Esophagus squamous epithelium (tissue), 5 donors: ENCODE data around the gene FEZF2. TPM values are rescaled to one million over a fixed set of nuclear protein-coding genes. Genes with fewer than 3 reads are reported as not detected.
A peak's percentile ranks its signal among the peaks of the same experiment; 100 is the strongest.

Experiments
- DNase-seq: peaks from one replicate; lab custom pipeline; 2025; lab: John Stamatoyannopoulos, UW
- H3K27ac ChIP-seq, 4 donors: fragments of 200-600 bp; sonication (generic); one replicate each; pipeline ENCODE4 v1.5.1; 2016 to 2019; ENCODE audit warnings: mild to moderate bottlenecking in 1 of 4
- H3K27me3 ChIP-seq, 4 donors: fragments of 200-600 bp; sonication (generic); 1 replicate in 3 of 4; 2 replicates in 1 of 4; pipeline versions ENCODE4 v1.5.1 to v1.6.0; 2017 to 2021; ENCODE audit warnings: antibody characterized with exemption in 1 of 4
- H3K36me3 ChIP-seq, 3 donors: fragments of 200-600 bp; sonication (generic); one replicate each; pipeline ENCODE4 v1.5.1; 2016 to 2019
- H3K4me1 ChIP-seq, 3 donors: fragments of 200-600 bp; sonication (generic); one replicate each; pipeline ENCODE4 v1.5.1; 2017 to 2019
- H3K4me3 ChIP-seq, 4 donors: fragments of 200-600 bp; sonication (generic); 1 replicate in 3 of 4; 2 replicates in 1 of 4; pipeline ENCODE4 v1.5.1; 2016 to 2019; ENCODE audit warnings: mild to moderate bottlenecking in 2 of 4, moderate library complexity in 1 of 4
- H3K9me3 ChIP-seq, 3 donors: fragments of 200-600 bp; sonication (generic); one replicate each; pipeline ENCODE4 v1.5.1; 2016 to 2019
- CTCF ChIP-seq, 6 experiments: fragments of 450-650 bp in 4 of 6; fragments of 200-600 bp in 2 of 6; sonication (generic) in 2 of 6; IDR thresholded peaks; one replicate each; pipeline ENCODE4 v1.5.1; 2016 to 2019; ENCODE audit warnings: antibody characterized with exemption in 6 of 6, mild to moderate bottlenecking in 4 of 6, moderate library complexity in 4 of 6
- POLR2A ChIP-seq, 4 donors: fragments of 450-650 bp; IDR thresholded peaks; one replicate each; pipeline ENCODE4 v1.6.1; 2017; ENCODE audit warnings: antibody characterized with exemption in 4 of 4, mild to moderate bottlenecking in 4 of 4, moderate library complexity in 3 of 4
- WGBS, 2 donors: methylation state at CpG; one replicate each; pipeline ENCODE4 v1.1.5; 2018; 5-methylcytosine and 5-hydroxymethylcytosine counted together
- intact Hi-C: fragments of 100-400 bp; cut with DNase I; formaldehyde crosslinking; loops from one replicate; pipeline ENCODE4 v1.15.0; 2022
- total RNA-seq, 4 donors: library from RNA; depleted of rRNA; stranded (reverse); fragments of >200 nt; gene quantifications; one replicate each; pipeline ENCODE4 v1.1.0, GENCODE V29; 2016
- donor health status: DM: yes; HTN: yes; CAD: no.

The FEZF2 gene
- total RNA-seq, 4 donors from 2014 or later, result not detected

DNA sequence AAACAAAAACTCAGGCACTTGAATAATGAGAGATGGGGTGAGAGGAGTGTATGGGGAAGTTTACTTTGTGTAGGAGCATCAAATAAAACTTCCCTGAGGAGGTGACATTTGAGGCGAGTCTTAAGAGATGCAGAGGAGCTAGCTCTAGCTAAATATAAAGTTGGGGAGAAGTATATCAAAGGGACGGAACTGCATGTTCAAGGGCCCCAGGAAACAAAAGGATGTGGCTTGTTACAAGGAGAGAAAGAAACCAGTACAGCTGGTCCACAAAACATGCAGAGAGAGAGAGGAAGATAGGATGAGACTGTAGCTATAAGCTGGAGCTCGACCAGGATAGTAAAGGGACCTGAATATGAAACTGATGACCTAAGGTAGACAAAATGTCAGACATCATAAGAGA, 17.6 kb downstream of the FEZF2 start:
- H3K9me3 ChIP-seq, result no peaks in the 10 kb centered on the region
- H3K4me3 ChIP-seq, result no peak overlapping the region
- WGBS, 2 donors, result 53 to 63% methylated on average over 3 of the region's 3 CpGs
- no peaks in the 10 kb centered on the region for H3K4me1 ChIP-seq
- peaks cover 0 to 65% (median 0%) of the 10 kb centered on the region in 4 donors for H3K27me3 ChIP-seq
- intact Hi-C loops, result no loop called here
- no peaks in the 10 kb centered on the region for H3K36me3 ChIP-seq
- no peak overlapping the region for H3K27ac ChIP-seq
- no peak for TF ChIP-seq CTCF (IDR thresholded peaks at IDR 0.05)
- no peak for TF ChIP-seq POLR2A (IDR thresholded peaks at IDR 0.05)
- DNase-seq, result no peak

DNA sequence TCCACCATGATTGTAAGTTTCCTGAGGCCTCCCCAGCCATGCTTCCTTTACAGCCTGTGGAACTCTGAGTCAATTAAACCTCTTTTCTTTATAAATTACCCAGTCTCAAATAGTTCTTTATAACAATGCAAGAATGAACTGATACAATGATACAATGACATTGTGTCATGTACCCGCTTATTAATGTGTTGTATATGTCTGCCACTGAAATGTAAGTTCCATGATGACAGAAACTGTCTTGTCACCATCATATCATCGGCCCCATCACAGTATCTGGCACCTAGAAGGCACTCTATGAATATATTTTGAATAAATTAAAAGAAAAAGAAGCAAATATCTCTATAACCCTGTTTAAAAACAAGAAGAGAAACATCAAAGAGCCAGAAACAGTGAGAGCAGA, 29.6 kb downstream of the FEZF2 start:
- 71 to 73% methylated on average over 2 of the region's 2 CpGs for WGBS, 2 donors
- no peaks in the 10 kb centered on the region for H3K4me1 ChIP-seq
- no peak overlapping the region for H3K27ac ChIP-seq
- H3K4me3 ChIP-seq, result no peak overlapping the region
- TF ChIP-seq POLR2A (IDR thresholded peaks at IDR 0.05) (no peak), CTCF (IDR thresholded peaks at IDR 0.05) (no peak)
- no peaks in the 10 kb centered on the region for H3K36me3 ChIP-seq
- DNase-seq, result no peak
- no peaks in the 10 kb centered on the region for H3K9me3 ChIP-seq
- H3K27me3 ChIP-seq, result no peaks in the 10 kb centered on the region
- intact Hi-C loops, result no loop called here

DNA sequence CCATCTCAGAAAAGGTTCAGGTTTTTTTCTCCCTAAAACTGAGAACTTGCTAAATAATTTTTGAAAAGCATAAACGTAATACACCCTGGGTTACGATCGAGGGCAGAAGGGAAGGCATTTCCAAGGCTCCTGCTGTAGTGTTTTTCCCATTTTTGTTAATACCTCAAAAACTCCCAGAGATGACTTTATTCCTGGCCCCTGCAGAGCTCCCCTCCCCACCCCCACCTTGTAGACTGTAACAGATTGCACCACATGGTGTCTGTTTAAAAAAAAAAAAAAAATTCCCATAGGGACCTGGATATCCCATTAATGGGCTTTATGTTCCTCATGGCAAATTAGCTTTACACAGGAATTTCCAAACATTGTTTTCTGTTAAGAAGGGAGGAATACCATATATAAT, 38.2 kb downstream of the FEZF2 start:
- intact Hi-C loops, result no loop called here
- WGBS, 2 donors, result 97 to 100% methylated on average over 3 of the region's 3 CpGs
- H3K36me3 ChIP-seq, result peaks cover 0 to 8% (median 0%) of the 10 kb centered on the region in 3 donors
- no peaks in the 10 kb centered on the region for H3K9me3 ChIP-seq
- no peak overlapping the region for H3K4me3 ChIP-seq
- no peaks in the 10 kb centered on the region for H3K27me3 ChIP-seq
- no peak overlapping the region for H3K27ac ChIP-seq
- TF ChIP-seq CTCF (IDR thresholded peaks at IDR 0.05) (no peak), POLR2A (IDR thresholded peaks at IDR 0.05) (no peak)
- H3K4me1 ChIP-seq, result no peaks in the 10 kb centered on the region
- no peak for DNase-seq

GRCh38 chr3:62332835-62333244, 40.5 kb downstream of the FEZF2 start:
- H3K4me3 ChIP-seq, result no peak overlapping the region
- H3K27ac ChIP-seq, result no peak overlapping the region
- no peak for DNase-seq
- WGBS, 2 donors, result 52 to 54% methylated on average over 2 of the region's 2 CpGs
- H3K9me3 ChIP-seq, result no peaks in the 10 kb centered on the region
- TF ChIP-seq CTCF (IDR thresholded peaks at IDR 0.05), result peak; percentile 14 to 48 (median 40)
- no peak for TF ChIP-seq POLR2A (IDR thresholded peaks at IDR 0.05)
- no peaks in the 10 kb centered on the region for H3K27me3 ChIP-seq
- H3K36me3 ChIP-seq, result peaks cover 0 to 8% (median 0%) of the 10 kb centered on the region in 3 donors
- intact Hi-C loops, result loop anchor here (5.0 kb wide), 1 partner anchor 224 kb away; no protein-coding TSS in a partner anchor
- H3K4me1 ChIP-seq, result no peaks in the 10 kb centered on the region

DNA sequence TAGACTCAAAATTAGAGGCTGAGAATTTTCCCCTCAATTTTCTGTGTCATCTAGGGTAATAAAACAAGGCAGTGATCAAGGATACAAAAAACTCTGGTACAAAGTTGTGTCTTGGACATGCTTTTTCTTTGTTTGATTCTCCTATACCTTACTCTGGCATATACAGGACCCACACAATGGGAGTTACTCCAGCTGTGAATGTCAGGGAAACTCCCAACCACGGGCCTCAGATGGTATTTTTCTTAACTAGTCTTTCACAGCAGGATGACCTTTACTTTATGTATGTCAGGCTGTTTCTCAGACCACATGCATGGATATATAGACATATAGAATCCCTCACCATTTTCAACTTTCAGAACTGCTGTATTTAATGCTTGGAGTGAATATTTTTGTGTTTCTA, 41.3 kb downstream of the FEZF2 start:
- 54 to 64% methylated on average over 1 of the region's 1 CpG for WGBS, 2 donors
- Histone ChIP-seq H3K9me3 (no peaks in the 10 kb centered on the region), H3K27me3 (no peaks in the 10 kb centered on the region), H3K36me3 (peaks cover 0 to 8% (median 0%) of the 10 kb centered on the region in 3 donors), H3K4me3 (no peak overlapping the region), H3K4me1 (no peaks in the 10 kb centered on the region), H3K27ac (no peak overlapping the region)
- DNase-seq, result no peak
- intact Hi-C loops, result loop anchor here (5.0 kb wide), 1 partner anchor 225 kb away; no protein-coding TSS in a partner anchor
- TF ChIP-seq POLR2A (IDR thresholded peaks at IDR 0.05), result no peak

DNA sequence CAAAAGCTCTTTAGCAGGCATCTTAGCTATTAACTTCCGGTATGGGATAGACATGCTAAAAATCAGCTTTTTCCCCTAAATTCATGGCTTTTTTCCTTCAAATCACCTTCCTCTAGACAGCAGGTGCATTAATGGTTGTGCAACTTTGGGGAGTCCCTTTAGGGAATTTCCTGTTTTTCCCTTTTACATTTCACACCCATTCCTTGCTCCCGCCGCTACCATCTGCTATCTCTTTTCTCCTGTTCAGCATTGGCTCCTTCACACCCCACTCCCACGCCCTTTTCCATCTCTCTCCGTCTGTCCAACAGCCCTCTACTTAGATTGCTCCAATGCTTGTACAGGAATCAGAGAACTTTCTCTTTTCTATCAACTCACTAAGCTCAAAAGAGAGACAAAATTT, 43.4 kb downstream of the FEZF2 start:
- H3K4me1 ChIP-seq, result no peaks in the 10 kb centered on the region
- DNase-seq, result no peak
- TF ChIP-seq POLR2A (IDR thresholded peaks at IDR 0.05), result no peak
- TF ChIP-seq CTCF (IDR thresholded peaks at IDR 0.05), result no peak
- no peaks in the 10 kb centered on the region for H3K9me3 ChIP-seq
- H3K36me3 ChIP-seq, result peaks cover 0 to 16% (median 0%) of the 10 kb centered on the region in 3 donors
- H3K4me3 ChIP-seq, result no peak overlapping the region
- H3K27me3 ChIP-seq, result no peaks in the 10 kb centered on the region
- WGBS, 2 donors, result 64 to 85% methylated on average over 5 of the region's 5 CpGs
- intact Hi-C loops, result loop anchor here (5.0 kb wide), 1 partner anchor 227 kb away; no protein-coding TSS in a partner anchor
- H3K27ac ChIP-seq, result no peak overlapping the region
